GM18951 (cell line): ENCODE measurements around the gene SIRPD.

Source experiments
- POLR2A ChIP-seq: IDR thresholded peaks from 4 replicates; pipeline ENCODE4 v1.6.1; 2011; ENCODE audit warnings: mild to moderate bottlenecking; ENCODE audit not compliant: insufficient read length, insufficient read depth; ENCODE audit errors: extremely low read depth
- in situ Hi-C: fragments of 300-500 bp; cut with MboI; formaldehyde crosslinking; loops from one replicate; pipeline ENCODE4 v1.12.0; 2022; ENCODE audit warnings: low sequenced_read_pairs, mixed read lengths, inconsistent platforms; ENCODE audit not compliant: unreplicated experiment

The SIRPD gene

DNA sequence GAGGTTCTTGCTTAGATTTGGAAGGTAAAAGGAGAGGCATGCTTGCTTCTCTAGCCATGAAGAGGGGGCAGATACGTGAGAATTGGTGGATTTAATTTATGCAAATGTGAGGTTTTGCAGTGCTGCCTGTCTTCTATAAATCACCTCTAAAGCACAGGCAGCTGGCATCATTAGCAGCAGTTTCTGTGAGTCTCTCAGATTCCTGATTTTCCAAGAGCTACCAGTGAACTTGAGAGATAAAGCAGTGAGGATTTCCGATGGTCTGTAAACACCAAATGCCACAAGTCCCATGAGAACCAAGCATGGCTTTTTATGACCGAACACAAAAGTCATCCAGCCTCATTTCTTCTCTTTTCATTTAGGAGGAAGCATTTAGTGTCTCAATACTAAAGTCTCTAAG is 63.1 kb downstream of the SIRPD start:
- no peak for TF ChIP-seq POLR2A
- in situ Hi-C loops, result no loop called here

DNA sequence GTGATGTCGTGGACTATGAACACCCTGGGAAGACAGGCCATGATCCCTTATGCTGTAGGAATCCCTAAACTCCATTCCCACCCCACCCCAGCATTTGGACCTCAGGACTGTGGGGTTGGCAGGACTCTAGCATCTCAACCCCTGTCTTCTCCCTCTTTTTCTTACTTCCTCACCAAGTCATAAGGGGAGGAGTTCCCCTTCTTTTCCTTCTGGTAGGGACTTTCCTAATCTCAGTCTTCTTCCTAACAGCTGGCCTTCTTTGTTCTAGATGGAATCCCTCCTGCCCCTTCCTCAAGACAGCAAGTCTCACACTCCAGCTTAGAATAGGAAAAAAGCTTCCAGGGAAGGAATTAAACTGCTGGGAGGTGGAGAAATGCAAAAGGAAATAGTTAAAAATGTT is 64.0 kb downstream of the SIRPD start:
- no peak for TF ChIP-seq POLR2A

DNA sequence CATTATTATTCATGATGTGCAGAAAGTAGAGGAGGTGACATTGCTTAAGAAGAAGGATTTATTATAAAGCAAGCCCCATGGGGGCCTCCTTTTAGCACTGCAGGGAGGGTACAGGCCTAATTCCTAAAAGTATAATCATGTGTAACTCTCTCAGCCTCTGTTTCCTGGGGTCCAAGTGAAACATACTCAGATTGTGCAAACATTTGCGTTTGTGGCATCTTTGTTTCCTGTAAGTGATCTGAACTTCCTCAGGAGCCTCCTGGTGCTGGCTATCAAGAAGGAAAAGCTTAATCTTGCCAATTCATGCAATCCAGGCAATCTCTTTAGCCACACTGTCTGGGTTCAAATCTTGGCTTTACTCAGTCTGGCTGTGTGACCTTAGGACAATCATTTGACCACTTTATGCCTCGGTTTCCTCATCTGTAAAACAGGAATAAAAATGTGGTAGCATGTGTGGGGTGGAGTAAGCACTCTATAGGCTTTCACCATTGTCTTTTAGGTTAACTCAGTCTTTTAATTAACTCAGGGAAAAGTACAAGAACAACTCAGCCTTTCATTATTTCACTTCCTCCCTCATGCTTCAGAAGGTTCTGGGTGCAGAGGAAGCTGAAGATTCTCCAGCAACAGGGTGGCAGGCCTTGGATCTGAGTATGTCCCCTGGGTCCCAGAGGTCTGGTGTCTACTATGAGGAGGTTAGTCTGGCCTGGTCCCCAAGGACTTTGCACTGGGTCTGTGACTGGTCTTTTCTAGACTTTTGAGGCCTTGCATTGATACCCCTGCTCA is 65.5 kb downstream of the SIRPD start:
- no peak for TF ChIP-seq POLR2A
- in situ Hi-C loops, result no loop called here

More for the DNA sequence above, 64.0 kb downstream of the SIRPD start:
- in situ Hi-C loops, result no loop called here

DNA sequence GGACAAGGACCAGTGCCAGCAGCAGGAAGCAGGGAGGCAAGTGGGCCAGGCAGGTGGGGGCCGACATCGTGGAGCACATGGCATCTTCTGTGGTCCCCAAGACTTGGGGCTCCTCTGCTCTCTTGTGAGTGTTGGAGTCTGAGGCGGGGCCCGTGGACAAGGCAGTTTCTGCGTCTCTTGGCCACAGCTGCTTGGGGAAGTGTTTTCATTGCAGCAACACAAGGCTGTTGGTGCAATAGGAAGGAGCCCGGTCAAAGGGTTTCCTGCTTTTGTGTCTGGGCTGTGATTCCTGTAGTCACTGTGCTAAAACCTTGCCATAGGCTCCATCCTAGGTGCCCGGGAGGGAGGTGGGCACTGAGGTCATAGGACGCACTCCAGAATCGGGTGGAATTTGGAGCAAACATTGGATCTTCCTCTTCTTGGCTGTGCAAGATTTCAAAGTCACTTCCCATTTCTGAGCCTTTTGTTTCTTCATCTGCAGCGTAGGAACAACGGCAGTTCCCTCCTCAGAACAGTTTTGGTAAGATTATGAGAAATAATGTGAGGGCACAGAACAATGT is 66.1 kb downstream of the SIRPD start, which contains the start of gene SIRPB2:
TSS of gene SIRPB2 (minus strand) at position 140 of the 560 bp plus-strand sequence. CDS start at position 79, 61 bp downstream.
- in situ Hi-C loops, result no loop called here
- no peak for TF ChIP-seq POLR2A

DNA sequence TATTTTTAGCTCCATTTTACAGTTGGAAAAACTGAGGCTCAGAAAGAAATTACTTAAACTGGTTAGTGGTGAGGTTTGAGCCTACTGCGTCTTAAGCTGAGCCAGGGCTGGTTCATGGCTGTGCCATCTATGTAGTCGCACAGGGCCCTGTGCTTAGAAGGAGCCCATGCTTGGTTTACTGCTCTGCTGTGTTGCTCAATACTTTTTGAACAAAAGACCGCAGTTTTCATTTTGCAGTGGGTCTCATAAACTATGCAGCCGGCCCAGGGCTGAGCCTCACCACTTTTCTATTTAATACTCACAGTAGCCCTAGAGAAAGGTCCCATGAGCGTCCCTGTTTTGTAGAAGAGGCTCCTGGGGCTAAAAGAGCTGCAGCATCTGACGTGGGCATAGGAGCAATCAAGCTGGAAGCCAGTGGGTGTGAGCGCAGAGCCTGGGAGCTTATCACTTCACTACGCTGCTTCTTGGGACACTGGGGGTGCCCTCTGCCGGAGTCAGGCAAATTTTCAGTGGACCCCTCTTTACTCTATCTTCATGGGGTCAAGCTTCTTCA is 66.8 kb downstream of the SIRPD start:
- in situ Hi-C loops, result no loop called here
- TF ChIP-seq POLR2A, result no peak

DNA sequence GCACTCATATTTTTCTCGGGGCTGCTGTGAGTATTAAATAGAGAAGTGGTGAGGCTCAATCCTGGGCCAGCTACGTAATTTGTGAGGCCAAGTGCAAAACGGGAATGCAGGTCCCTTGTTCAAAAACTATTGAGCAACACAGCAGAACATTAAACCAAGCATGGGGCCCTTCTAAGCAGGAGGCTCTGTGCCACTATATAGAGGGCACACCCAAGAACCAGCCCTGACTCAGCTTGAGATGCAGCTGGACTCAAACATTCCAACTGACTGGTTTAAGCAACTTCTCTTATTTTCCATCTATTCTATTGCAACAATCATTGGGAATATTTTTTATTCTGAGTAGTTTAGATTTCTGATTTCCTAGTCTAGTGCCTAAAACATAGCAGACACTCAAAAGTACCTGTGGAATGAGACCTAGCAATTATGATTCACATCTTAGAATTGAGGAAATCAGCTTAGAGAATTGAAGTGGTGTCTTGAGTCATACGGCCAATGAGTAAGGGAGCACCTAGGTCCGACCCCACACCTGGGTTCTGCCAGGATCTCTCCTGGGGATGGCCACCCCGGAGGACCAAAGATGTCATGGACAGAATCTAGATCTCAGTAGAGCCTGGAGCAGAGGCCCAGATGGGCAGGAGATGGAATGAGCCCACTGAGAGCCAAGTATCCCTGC is 67.6 kb downstream of the SIRPD start:
- in situ Hi-C loops, result no loop called here
- no peak for TF ChIP-seq POLR2A

DNA sequence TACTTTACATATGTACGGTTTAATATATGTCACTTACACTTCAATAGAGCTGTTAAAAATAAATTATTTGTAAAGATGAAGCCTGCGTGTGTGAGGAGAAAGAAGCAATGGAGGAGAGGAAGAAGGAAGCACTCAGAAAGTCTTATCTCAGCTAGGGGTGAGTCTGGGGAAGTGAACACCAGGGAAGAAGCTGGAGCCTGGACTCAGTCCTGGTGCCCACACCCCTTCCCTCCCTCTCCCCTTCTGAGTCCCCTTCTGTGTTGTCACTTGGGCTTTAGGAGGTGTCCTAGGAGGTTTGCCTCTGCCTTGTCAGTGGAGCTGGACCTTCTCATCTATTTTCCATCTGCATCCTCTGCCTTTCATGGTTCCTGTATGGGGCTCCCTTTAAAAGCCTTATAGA is 68.2 kb downstream of the SIRPD start:
- no peak for TF ChIP-seq POLR2A
- in situ Hi-C loops, result no loop called here

DNA sequence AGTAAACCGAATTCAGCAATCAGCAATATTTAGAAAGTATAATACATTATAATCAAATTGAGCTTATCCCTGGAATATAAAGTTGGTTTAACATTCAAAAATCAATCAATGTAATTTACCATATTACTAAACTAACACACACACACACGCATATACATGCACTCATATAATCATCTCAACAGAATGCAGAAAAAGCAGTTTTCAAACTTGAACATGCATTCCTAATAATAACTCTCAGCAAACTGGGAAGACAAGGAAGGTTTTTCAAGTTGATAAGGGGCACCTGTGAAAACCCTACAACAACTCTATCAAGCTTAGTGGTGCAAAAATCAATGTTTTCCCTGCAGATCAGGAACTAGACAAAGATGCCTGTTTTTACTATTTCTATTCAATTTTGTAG is 70.9 kb downstream of the SIRPD start:
- TF ChIP-seq POLR2A, result no peak
- in situ Hi-C loops, result no loop called here

DNA sequence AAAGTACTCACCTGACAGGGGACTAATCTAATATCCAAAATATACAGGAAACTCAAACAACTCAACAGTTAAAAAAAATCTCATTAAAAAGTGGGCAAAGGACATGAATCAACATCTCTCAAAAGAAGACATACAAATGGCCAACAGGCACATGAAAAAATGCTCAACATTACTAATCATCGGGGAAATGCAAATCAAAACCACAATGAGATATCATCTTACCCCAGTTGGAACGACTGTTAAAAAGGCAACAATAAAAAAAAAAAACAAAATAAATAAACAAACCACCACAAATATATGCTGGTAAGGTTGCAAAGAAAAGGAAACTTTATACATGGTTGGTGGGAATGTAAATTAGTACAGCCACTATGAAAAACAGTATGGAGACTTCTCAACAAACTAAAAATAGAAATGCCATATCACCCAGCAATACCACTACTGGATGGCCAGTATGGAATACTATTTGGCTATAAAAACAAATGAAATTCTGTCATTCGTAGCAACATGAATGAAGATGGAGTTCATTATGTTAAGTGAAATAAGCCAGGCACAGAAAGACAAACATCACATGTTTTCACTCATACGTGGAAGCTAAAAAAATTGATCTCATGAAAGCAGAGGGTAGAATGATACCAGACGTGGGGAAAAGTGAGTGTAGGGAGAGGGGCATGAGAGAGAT is 72.9 kb downstream of the SIRPD start:
- no peak for TF ChIP-seq POLR2A
- in situ Hi-C loops, result no loop called here
